A673 (cell line): ENCODE results near the gene RPL36. TPM values are rescaled to one million over a fixed set of nuclear protein-coding genes. Genes with fewer than 3 reads are reported as not detected.
"Not testable (repeated sequence)": the region's sequence is repeated elsewhere in the genome, so short reads cannot be mapped to it uniquely, and the experiment has no call there.

ENCODE experiments used
- BruUV-seq: library from RNA; stranded (reverse); fragments of 400-500 nt; replicated peaks from 2 replicates; lab custom pipeline; 2021; lab: Mats Ljungman, UMichigan
- CTCF ChIA-PET: fragments of 300-600 bp; sonication (Branson Sonifier 250); formaldehyde crosslinking; loops from one replicate; lab custom pipeline; 2022; ENCODE audit warnings: antibody characterized with exemption; lab: Charles Lee
- POLR2A ChIA-PET: fragments of 300-600 bp; sonication (Branson Sonifier 250); formaldehyde crosslinking; loops from one replicate; lab custom pipeline; 2022; ENCODE audit warnings: antibody characterized with exemption; ENCODE audit not compliant: low non-redundant PET; lab: Charles Lee
- DNase-seq: peaks from one replicate; pipeline ENCODE4 v3.0.0-alpha.2; 2015; ENCODE audit warnings: low spot score
- H3K27ac ChIP-seq: fragments of 200-600 bp; sonication (generic); 2 replicates; pipeline ENCODE4 v1.5.1; 2016; ENCODE audit warnings: mixed run types, low read depth, mild to moderate bottlenecking, mixed read lengths, antibody characterized with exemption, low read length; ENCODE audit not compliant: poor library complexity, severe bottlenecking
- H3K27me3 ChIP-seq: fragments of 200-600 bp; sonication (generic); replicated peaks from 2 replicates; pipeline ENCODE4 v1.6.1; 2017; ENCODE audit warnings: mixed run types, low read depth, mild to moderate bottlenecking, mixed read lengths, antibody characterized with exemption, low read length; ENCODE audit not compliant: insufficient read depth, poor library complexity
- H3K36me3 ChIP-seq: fragments of 200-600 bp; sonication (generic); 2 replicates; pipeline ENCODE4 v1.6.1; 2016; ENCODE audit warnings: mixed run types, mild to moderate bottlenecking, mixed read lengths, antibody characterized with exemption, low read length; ENCODE audit not compliant: insufficient read depth, poor library complexity, severe bottlenecking
- H3K4me1 ChIP-seq: fragments of 200-600 bp; sonication (generic); 2 replicates; pipeline ENCODE4 v1.6.1; 2017; ENCODE audit warnings: mixed run types, mild to moderate bottlenecking, mixed read lengths, antibody characterized with exemption, low read length; ENCODE audit not compliant: insufficient read depth, poor library complexity, severe bottlenecking
- H3K4me3 ChIP-seq: fragments of 200-600 bp; sonication (generic); 2 replicates; pipeline ENCODE4 v1.5.1; 2016; ENCODE audit warnings: low read depth, mixed run types, mild to moderate bottlenecking, mixed read lengths, low read length; ENCODE audit not compliant: poor library complexity, severe bottlenecking
- H3K9me3 ChIP-seq: fragments of 200-600 bp; sonication (generic); 2 replicates; pipeline ENCODE4 v1.6.1; 2016; ENCODE audit warnings: mixed run types, low read depth, mild to moderate bottlenecking, mixed read lengths, antibody characterized with exemption, low read length; ENCODE audit not compliant: poor library complexity, severe bottlenecking
- CTCF ChIP-seq: fragments of 300-800, 200-600 bp; sonication (generic); conservative IDR thresholded peaks from 2 replicates; pipeline ENCODE4 v1.5.1; 2017; ENCODE audit warnings: low read depth, mild to moderate bottlenecking, antibody characterized with exemption, low read length, moderate library complexity, mixed read lengths
- EZH2 ChIP-seq: fragments of 200-600 bp; sonication (generic); IDR thresholded peaks from 2 replicates; pipeline ENCODE4 v1.6.1; 2017; ENCODE audit warnings: borderline replicate concordance, low read depth, mild to moderate bottlenecking, mixed read lengths, antibody characterized with exemption, low read length; ENCODE audit not compliant: poor library complexity, severe bottlenecking
- intact Hi-C: fragments of 100-400 bp; cut with micrococcal nuclease; formaldehyde crosslinking; loops from one replicate; pipeline ENCODE4 v1.10.0; 2022; ENCODE audit not compliant: unreplicated experiment
- total RNA-seq: library from RNA; stranded (reverse); gene quantifications from 2 replicates; pipeline ENCODE4 v1.2.3, GENCODE V29; 2021

Gene RPL36
- total RNA-seq, 1 experiment from 2014 or later = 992 TPM

- TF ChIP-seq EZH2 (no peak), CTCF (peak; percentile 97)
- Histone ChIP-seq H3K36me3 (peaks cover 13% of the 10 kb centered on the region), H3K9me3 (no peaks in the 10 kb centered on the region), H3K4me1 (peaks cover 16% of the 10 kb centered on the region), H3K27ac (peak within 1 kb of the TSS; percentile 98), H3K27me3 (no peaks in the 10 kb centered on the region), H3K4me3 (peak within 1 kb of the TSS; percentile 93)
- peak; percentile 99 for DNase-seq
- no TSS peak for BruUV-seq
- intact Hi-C loops = no loop called here
- ChIA-PET POLR2A (interaction anchor here (0.6 kb wide), 1 partner anchor 37 kb away, joined by 20 read pairs; no protein-coding TSS in a partner anchor), CTCF (interaction anchor here (0.6 to 1.3 kb wide), 5 partner anchors 30 to 137 kb away, joined by 3 to 5 read pairs (median 3); partner anchors contain the start of gene NRTN)
Measured at GRCh38 chr19:5719961-5720790, 30.1 kb downstream of the RPL36 start, which contains the start of the genes CATSPERD and LONP1. Gene CATSPERD (plus strand): TSS chr19:5720637. CDS start chr19:5720738, 101 bp downstream. Gene LONP1 (minus strand): TSS chr19:5720146. CDS start chr19:5720132, 14 bp downstream.

GRCh38 chr19:5727453-5728050 is 37.5 kb downstream of the RPL36 start:
- no TSS peak for BruUV-seq
- ChIA-PET POLR2A (interaction anchor here (0.6 kb wide), 1 partner anchor 26 kb away, joined by 3 read pairs; no protein-coding TSS in a partner anchor), CTCF (interaction anchor here (0.6 kb wide), 1 partner anchor 12 kb away, joined by 8 read pairs; no protein-coding TSS in a partner anchor)
- no peaks in the 10 kb centered on the region for H3K4me1 ChIP-seq
- H3K4me3 ChIP-seq = no peak overlapping the region
- intact Hi-C loops = no loop called here
- TF ChIP-seq CTCF = no peak
- no peak for TF ChIP-seq EZH2
- H3K27ac ChIP-seq = no peak overlapping the region
- H3K9me3 ChIP-seq = peaks cover 7% of the 10 kb centered on the region
- no peaks in the 10 kb centered on the region for H3K27me3 ChIP-seq
- H3K36me3 ChIP-seq = no peaks in the 10 kb centered on the region
- no peak for DNase-seq

- CTCF ChIA-PET, H3K4me1 ChIP-seq, H3K9me3 ChIP-seq, POLR2A ChIA-PET, intact Hi-C loops, H3K27ac ChIP-seq, DNase-seq, H3K27me3 ChIP-seq, H3K4me3 ChIP-seq, H3K36me3 ChIP-seq, BruUV-seq: not testable (repeated sequence)
Measured at GRCh38 chr19:5733172-5733571, 43.1 kb downstream of the RPL36 start.
